ENCODE measurements around the gene APLN. TPM values are rescaled to one million over a fixed set of nuclear protein-coding genes. Genes with fewer than 3 reads are reported as not detected.

The APLN gene
- total and polyA plus RNA-seq, 9 of the 15 experiments (the other 6 are each of a cell fraction or from before 2014, with no cell fraction given), result 0.04 to 0.06 TPM; not detected in 7

DNA sequence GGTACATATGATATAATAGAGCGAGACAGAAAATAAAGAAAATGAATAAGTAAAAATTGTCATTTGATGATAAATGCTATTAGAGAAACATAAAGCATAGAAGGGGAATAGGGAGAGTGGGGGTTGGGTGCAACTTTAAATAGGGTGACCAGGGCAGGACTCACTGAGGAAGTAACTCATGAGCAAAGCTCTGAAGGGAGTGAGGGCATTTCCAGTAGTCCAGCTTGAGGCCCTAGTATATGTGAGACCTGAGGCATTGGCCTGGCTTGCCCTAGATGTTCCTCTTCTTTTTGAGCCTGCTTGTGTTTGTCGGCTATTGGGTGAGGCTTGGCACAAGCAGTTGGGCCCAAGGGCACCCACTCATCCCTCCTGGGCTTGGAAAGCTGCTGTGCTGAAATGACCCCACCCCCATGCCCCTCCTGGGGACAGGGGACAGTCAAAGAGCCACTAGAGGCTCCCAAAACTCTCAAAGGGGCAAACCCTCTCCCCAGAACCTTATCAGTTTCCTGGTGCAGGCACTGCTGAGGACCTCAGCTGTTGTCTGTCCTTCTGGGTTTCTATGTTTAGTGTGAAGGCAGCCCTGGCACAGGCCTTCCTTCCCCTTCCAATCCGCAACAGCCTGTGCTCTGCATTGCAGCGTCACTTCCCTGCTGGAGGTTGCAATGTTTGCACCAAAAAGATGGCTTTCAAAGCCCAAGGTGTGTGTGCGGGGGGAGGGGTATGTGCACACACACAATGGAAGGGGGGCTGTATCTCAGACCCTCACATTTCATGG is 40.1 kb downstream of the APLN start:
- ChIA-PET POLR2A (no interaction called here), CTCF (ENCODE audit: low intra/inter-chr PET ratio) (no interaction called here)
- Histone ChIP-seq H3K4me1 (replicated peaks in 1 of 2; ENCODE audit: control insufficient read depth in 2 of 2, insufficient read depth in 2 of 2, low read length in 2 of 2) (no peaks in the 10 kb centered on the region; a peak in 2 of 5 replicates), H3K27ac (ENCODE audit: extremely low read depth, low read depth, low read length) (no peak overlapping the region), H3K36me3 (ENCODE audit: control insufficient read depth, insufficient read depth, low read length) (no peaks in the 10 kb centered on the region), H3K27me3 (ENCODE audit: control insufficient read depth in 2 of 2, insufficient read depth in 2 of 2, low read length in 2 of 2) (no peaks in the 10 kb centered on the region), H3K9me3 (replicated peaks; ENCODE audit: control insufficient read depth, insufficient read depth, low read depth, low read length) (no peaks in the 10 kb centered on the region), H3K9ac (ENCODE audit: insufficient read depth in 1 of 2, low read depth in 2 of 2, low read length in 2 of 2) (no peak overlapping the region), H2AFZ (ENCODE audit: low read depth, low read length) (no peak overlapping the region), H3K4me2 (ENCODE audit: insufficient read depth, low read length) (no peak overlapping the region), H3K9me1 (ENCODE audit: control insufficient read depth, insufficient read depth, low read length) (no peaks in the 10 kb centered on the region), H3K4me3 (no peak overlapping the region), H4K20me1 (replicated peaks; ENCODE audit: control insufficient read depth, insufficient read depth, low read length) (no peaks in the 10 kb centered on the region), H3K79me2 (ENCODE audit: control insufficient read depth, insufficient read depth, low read length) (no peaks in the 10 kb centered on the region)
- no peak for FAIRE-seq
- no peak for DNase-seq (ENCODE audit: extremely low read depth in 1 of 4, low spot score in 3 of 4)
- no TSS peak for BruUV-seq (replicated peaks)
- intact Hi-C loops (cut with micrococcal nuclease) (no loop called here), in situ Hi-C loops (cut with MboI) (no loop called here)
- 20% methylated on average over 3 of the region's 5 CpGs for WGBS (ENCODE audit: insufficient coverage, low coverage, missing lambda C conversion rate)
- no peak for ATAC-seq
- TF ChIP-seq, protein P1, sequence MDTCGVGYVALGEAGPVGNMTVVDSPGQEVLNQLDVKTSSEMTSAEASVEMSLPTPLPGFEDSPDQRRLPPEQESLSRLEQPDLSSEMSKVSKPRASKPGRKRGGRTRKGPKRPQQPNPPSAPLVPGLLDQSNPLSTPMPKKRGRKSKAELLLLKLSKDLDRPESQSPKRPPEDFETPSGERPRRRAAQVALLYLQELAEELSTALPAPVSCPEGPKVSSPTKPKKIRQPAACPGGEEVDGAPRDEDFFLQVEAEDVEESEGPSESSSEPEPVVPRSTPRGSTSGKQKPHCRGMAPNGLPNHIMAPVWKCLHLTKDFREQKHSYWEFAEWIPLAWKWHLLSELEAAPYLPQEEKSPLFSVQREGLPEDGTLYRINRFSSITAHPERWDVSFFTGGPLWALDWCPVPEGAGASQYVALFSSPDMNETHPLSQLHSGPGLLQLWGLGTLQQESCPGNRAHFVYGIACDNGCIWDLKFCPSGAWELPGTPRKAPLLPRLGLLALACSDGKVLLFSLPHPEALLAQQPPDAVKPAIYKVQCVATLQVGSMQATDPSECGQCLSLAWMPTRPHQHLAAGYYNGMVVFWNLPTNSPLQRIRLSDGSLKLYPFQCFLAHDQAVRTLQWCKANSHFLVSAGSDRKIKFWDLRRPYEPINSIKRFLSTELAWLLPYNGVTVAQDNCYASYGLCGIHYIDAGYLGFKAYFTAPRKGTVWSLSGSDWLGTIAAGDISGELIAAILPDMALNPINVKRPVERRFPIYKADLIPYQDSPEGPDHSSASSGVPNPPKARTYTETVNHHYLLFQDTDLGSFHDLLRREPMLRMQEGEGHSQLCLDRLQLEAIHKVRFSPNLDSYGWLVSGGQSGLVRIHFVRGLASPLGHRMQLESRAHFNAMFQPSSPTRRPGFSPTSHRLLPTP (IDR thresholded peaks at IDR 0.05; ENCODE audit: borderline replicate concordance, extremely low read depth, insufficient read length), result no peak
- TF ChIP-seq, protein P2, sequence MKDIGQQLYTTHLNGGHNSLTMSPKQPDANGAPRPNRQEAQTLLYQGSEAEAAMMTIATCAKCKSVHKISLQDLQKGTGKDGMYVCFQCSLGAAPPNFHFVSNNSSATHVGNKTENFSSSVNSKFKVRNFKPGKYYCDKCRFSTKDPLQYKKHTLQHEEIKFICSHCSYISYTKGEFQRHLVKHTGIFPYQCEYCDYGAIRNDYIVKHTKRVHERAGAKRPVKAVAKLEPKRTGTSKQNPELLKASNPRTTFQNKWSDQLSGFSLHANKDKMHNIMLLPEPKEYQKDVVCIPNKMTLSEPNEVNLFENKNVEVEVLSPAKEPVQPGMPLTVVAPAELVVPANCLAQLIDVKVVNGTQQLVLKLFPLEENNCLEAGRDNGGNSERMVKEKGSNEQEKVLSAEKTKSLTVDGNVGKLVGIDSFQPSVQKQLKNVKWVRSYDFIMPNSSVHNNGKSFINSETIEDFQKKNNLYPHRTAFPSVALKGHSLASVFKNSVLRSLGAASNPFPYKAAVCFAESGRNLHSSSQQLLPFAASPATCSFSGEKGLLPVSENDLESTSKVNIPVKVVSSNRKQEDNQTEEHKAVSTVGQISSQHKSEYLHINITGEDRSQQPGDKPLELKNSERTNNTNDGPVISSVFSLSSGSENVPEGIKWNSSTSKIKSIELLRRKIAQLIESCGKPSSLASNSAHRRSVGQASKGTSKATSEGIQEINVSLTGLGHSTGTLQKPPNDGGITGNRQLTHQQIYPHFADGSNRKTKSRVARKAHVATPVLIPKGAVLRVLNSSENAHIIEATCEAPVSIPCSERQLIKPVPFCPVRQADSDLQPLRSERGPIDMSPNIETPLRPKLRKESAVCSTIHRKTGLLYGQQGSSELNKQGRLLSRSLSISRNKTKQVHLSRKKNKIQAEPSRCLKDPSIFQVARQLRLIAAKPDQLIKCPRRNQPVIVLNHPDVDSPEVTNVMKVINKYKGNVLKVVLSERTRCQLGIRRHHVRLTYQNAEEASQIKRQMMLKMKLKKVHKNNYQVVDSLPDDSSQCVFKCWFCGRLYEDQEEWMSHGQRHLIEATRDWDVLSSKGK (CRISPR knock-in tag; IDR thresholded peaks at IDR 0.05), result no peak
- TF ChIP-seq HNRNPK (IDR thresholded peaks at IDR 0.05; ENCODE audit: low read depth, low read length, poor library complexity, severe bottlenecking), result no peak
- TF ChIP-seq NELFE (IDR thresholded peaks at IDR 0.05; ENCODE audit: insufficient read depth, insufficient read length), result no peak
- TF ChIP-seq EZH2 (IDR thresholded peaks at IDR 0.05; ENCODE audit: borderline replicate concordance, low read depth, low read length), result no peak
- no peak for TF ChIP-seq ZNF354B (CRISPR knock-in tag; IDR thresholded peaks at IDR 0.05)
- TF ChIP-seq, protein P3, sequence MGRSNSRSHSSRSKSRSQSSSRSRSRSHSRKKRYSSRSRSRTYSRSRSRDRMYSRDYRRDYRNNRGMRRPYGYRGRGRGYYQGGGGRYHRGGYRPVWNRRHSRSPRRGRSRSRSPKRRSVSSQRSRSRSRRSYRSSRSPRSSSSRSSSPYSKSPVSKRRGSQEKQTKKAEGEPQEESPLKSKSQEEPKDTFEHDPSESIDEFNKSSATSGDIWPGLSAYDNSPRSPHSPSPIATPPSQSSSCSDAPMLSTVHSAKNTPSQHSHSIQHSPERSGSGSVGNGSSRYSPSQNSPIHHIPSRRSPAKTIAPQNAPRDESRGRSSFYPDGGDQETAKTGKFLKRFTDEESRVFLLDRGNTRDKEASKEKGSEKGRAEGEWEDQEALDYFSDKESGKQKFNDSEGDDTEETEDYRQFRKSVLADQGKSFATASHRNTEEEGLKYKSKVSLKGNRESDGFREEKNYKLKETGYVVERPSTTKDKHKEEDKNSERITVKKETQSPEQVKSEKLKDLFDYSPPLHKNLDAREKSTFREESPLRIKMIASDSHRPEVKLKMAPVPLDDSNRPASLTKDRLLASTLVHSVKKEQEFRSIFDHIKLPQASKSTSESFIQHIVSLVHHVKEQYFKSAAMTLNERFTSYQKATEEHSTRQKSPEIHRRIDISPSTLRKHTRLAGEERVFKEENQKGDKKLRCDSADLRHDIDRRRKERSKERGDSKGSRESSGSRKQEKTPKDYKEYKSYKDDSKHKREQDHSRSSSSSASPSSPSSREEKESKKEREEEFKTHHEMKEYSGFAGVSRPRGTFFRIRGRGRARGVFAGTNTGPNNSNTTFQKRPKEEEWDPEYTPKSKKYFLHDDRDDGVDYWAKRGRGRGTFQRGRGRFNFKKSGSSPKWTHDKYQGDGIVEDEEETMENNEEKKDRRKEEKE (IDR thresholded peaks at IDR 0.05; ENCODE audit: borderline replicate concordance in 1 of 2, control insufficient read depth in 1 of 2, low read depth in 2 of 2, low read length in 1 of 2), result no peak
- TF ChIP-seq ZNF184 (CRISPR knock-in tag; IDR thresholded peaks at IDR 0.05), result no peak
- no peak for TF ChIP-seq GATAD2A (IDR thresholded peaks at IDR 0.05)
- TF ChIP-seq HCFC1 (IDR thresholded peaks at IDR 0.05; ENCODE audit: low read depth, low read length), result no peak
- no peak for TF ChIP-seq ZNF707 (CRISPR knock-in tag; conservative IDR thresholded peaks at IDR 0.05)
